NCI-H524 (cell line): ENCODE measurements around the gene MDH1B.
"Not testable (repeated sequence)": the region's sequence is repeated elsewhere in the genome, so short reads cannot be mapped to it uniquely, and the experiment has no call there.

Source experiments
- DNase-seq, 2 experiments: peaks; one replicate each; lab custom pipeline; 2025; lab: John Stamatoyannopoulos, UW

MDH1B gene

GRCh38 chr2:206766057-206766930 lies 1.2 kb upstream of the MDH1B start:
- DNase-seq: no peak

DNA sequence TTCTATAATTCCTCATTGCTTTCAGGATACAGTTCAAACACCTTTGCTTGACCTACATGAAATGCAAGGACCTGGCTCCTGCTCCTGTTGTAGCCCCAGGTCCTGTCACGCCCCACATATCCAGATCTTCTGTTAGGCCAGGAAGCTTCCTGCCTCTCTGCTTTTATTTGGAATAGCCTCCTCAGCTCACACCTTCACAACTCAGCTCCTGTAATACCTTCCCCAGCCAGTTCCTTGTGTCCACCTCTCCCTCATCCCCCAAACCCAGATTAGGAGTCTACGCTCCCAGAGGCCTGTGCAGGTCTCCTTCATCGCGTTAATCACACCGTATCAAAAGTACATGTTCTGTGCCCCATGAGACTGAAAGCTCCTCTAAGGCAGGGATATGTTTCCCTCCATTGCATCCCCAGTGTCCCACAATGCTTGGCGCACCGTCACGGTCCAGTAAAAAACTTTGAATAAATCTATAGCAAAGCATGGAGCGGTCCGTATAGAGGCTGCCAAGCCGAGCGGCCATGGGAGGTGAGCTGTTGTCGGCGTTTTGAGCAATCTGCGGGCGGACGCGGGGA lies 371 bp downstream of the MDH1B start:
- DNase-seq: peak in 1 of 2 experiments; percentile 16

GRCh38 chr2:206756816-206757215 lies 8.3 kb downstream of the MDH1B start:
- DNase-seq: no peak

DNA sequence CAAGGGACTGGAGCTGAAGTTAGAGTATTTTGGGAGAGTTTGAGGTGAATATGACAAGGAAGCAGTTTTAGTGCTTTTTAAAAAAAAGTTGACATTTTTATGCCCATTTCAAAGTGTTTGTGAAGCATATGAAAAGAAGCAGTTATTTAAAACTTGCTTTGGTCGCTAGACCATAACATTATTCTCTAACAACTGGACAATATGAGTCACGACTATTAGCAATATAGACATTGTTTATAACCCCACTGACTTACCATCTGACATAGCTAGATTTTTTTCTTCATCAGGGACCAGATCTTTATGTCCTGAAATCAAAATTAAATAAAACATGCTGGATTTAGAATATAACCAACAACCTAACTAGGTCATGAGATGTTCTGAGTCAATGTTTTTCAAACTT lies 24.3 kb downstream of the MDH1B start:
- DNase-seq: no peak

- DNase-seq: peak in 1 of 2 experiments; percentile 7
Measured at GRCh38 chr2:206739271-206739670, 25.9 kb downstream of the MDH1B start.

GRCh38 chr2:206736935-206737334 lies 28.2 kb downstream of the MDH1B start:
- no peak for DNase-seq

DNA sequence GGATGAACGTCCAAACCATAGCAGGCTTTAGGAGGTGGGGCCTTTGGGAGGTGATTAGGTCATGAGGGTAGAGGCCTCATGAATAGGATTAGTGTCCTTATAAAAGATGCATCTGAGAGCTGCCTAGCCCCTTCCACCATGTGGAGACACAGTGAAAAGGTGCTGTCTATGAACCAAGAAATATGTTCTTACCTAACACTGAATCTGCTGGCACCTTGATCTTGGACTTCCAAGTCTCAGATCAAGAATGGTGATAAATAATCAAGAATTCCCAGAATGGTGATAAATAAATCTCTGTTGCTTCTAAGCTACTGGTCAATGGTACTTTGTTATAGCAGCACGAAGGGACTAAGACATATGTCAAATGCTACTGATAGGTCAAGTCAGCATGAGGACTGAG lies 31.8 kb downstream of the MDH1B start:
- no peak for DNase-seq

DNA sequence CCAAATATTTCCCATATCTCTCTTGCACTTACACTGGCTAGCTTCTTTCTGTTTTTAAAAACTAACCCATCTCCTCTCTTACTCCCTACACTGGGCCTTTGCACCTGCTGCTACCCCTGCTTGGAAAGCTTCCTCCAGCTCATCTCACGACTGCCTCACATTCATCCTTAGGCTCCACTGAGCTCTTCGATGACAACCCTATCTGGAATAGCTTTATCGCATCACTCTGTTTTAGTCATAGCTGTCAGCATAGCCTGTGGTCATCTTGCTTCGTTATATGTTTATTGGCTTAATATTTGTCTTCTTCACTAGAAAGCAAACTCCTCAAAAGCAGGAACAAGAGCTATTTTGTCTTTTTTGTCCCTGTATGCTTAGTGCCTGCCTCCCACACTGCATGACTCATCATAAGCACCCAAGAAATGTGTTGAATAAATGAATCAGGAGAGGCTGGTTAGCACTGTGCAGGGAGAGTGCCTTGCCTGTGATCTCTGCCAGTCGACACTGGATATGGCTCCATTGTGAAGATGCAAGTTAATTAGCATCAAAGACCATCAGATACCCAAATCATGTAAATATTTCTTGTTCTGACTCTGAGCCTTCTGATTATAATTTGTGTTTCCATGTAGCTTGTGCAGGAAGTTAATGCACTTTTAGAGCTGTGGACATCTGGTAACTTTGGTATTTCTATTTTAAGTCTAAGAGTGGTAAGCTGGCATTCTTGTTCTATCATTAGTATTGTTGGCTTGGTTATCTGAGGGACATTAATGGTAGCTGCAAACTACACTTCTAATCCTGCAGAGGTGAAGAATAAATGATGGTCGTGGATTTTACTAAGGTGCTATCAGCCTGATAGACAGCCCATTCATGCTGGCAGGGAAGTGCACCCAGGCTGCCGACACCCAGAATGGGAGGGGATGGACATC lies 36.6 kb downstream of the MDH1B start:
- DNase-seq: no peak

- no peak for DNase-seq
Measured at GRCh38 chr2:206727287-206727686, 37.8 kb downstream of the MDH1B start.

- DNase-seq: no peak
Measured at GRCh38 chr2:206723288-206723687, 41.8 kb downstream of the MDH1B start.

- DNase-seq: no peak
Measured at GRCh38 chr2:206721256-206721920, 43.7 kb downstream of the MDH1B start.

- DNase-seq: no peak
Measured at GRCh38 chr2:206718296-206718695, 46.8 kb downstream of the MDH1B start, which contains the start of gene DYTN. DYTN (minus strand) TSS chr2:206718396; CDS start chr2:206718279, 117 bp downstream.

DNA sequence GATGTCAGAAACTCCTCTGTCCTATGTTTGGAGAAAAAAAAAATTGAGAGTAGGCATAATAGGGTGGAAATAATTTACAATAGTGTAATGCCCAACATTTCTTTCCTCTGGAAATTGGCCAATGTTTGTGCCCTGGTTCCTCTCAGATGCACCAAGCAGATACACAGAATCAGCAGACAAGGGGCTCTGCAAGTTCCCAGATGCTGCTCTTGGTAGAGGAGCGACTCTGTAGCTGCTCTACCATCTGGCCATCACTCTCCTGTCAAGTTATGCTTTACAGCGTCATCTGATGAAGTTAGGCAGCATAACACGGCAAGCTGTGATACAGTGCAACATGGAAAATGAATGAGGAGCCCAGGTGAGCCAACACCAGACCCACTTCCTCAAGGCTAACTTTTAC lies 48.5 kb downstream of the MDH1B start:
- DNase-seq: peak; percentile 1 to 76

DNA sequence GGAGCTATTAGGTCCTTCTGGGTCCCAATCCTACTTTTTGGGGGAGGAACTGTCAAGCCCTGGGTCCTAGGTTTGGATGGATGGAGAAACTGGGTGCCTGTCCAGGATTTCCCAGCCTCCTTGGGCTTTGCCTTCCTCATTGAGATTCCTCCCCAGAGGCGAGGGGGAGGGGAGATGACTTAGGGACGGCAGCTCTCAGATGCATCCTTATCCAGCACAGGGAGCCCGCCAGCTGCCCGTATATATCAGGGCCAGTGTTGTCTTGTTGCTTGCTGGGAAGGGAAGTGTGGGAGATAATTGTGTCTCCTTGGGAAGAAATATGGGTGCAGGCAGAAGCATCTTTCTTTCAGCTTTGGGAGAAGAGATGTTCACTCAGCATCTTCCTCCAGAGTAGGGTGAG lies 49.9 kb downstream of the MDH1B start:
- DNase-seq: not testable (repeated sequence)

DNA sequence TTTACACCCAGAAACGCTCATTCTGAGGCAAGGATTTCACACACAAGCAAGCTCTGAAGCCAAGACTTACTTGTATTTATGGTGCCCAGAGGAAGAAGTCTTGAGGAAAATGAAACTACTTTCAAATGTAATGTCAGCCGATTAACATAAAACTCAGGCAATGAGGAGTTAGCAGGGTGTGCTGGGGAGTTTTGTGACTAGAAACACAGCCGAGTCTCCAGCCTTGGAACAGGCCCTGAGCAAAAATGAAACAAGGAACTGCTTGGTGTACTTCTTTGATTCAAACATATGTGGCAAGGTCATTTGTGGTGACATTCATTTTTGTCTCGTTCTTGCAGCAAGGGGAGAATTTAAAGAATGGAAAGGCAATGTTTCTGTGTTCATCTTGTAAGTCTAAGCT lies 51.4 kb downstream of the MDH1B start:
- DNase-seq: no peak

GRCh38 chr2:206708286-206708685 lies 56.8 kb downstream of the MDH1B start:
- no peak for DNase-seq

DNA sequence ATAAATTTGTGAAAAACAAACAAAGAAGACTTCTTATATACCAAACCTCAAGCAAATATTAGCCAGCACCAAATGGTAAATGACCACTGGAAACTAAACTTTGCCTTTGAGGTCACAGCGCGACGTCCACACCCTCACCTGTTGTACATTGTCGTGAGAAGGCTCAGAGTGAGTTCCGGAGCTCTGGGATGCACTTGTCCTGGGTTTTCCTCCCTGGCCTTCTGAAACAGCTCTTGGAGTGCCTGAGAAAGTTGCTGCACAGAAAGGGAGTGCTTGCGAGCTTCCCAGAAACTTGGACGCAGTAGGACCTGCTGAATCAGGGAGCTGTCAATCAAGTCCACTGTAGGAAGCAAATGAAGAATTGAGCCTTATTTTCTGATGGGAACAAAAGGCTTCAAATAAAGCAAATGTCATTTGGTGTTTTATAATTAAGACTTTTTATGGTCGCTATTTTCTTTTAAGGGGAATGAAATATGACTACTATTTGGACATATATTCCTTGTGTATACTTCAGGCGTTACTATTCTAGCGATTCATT lies 57.9 kb downstream of the MDH1B start:
- DNase-seq: no peak

GRCh38 chr2:206701952-206702605 lies 63.0 kb downstream of the MDH1B start:
- no peak for DNase-seq

GRCh38 chr2:206700156-206700555 lies 65.0 kb downstream of the MDH1B start:
- DNase-seq: no peak

DNA sequence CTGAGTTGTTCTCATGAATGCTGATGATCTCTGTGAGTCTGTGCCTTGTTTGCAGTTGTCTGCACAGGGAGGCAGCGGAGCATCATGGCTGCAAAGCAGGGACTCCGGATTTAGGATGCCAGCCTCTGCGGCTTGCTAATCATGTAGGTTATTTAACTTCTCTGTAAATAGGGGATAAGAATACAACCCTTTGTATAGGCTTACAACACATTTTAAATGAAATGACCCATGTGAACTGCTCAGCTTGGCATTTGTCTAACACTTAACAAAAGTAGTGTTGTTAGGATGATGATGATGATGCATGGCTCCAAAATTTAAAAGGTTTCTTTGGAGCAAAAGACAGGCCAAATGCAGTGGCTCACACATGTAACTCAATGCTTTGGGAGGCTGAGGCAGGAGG lies 66.3 kb downstream of the MDH1B start:
- no peak for DNase-seq

- no peak for DNase-seq
Measured at GRCh38 chr2:206696910-206697309, 68.2 kb downstream of the MDH1B start.
